Right ventricle myocardium inferior (tissue), 1 donor: ENCODE measurements around the gene LRFN3. TPM values are rescaled to one million over a fixed set of nuclear protein-coding genes. Genes with fewer than 3 reads are reported as not detected.
A peak's percentile ranks its signal among the peaks of the same experiment; 100 is the strongest.
"Not testable (repeated sequence)": the region's sequence is repeated elsewhere in the genome, so short reads cannot be mapped to it uniquely, and the experiment has no call there.

Experiments
- ATAC-seq: fragments of 200-7000 bp; cut with Tn5 transposase; one replicate; pipeline ENCODE4 v1.9.1; 2020; ENCODE audit warnings: mild to moderate bottlenecking, moderate library complexity
- DNase-seq: peaks from one replicate; pipeline ENCODE4 v3.0.0; 2021; ENCODE audit errors: missing footprints
- intact Hi-C: fragments of 100-400 bp; cut with DNase I; formaldehyde crosslinking; loops from one replicate; pipeline ENCODE4 v1.11.0; 2022
- total RNA-seq: library from RNA; stranded (reverse); fragmentation: NEBNext Ultra II Directional; extraction: Animal tissue kit (Norgen Biotek cat#: 25700); gene quantifications from one replicate; pipeline ENCODE4 v1.2.1, GENCODE V29; 2021
- donor health status: DM: no; HTN: yes; CAD: no; lungs with severe emphysema.

Gene LRFN3
- total RNA-seq, 1 donor from 2014 or later: 8.4 TPM

- DNase-seq: no peak
- intact Hi-C loops: loop anchor here (5.0 to 10.0 kb wide), 3 partner anchors 35 to 122 kb away; partner anchors contain the start of genes ALKBH6, THAP8 and WDR62
- ATAC-seq: no peak
Measured at GRCh38 chr19:35932291-35932936, 3.8 kb upstream of the LRFN3 start.

DNA sequence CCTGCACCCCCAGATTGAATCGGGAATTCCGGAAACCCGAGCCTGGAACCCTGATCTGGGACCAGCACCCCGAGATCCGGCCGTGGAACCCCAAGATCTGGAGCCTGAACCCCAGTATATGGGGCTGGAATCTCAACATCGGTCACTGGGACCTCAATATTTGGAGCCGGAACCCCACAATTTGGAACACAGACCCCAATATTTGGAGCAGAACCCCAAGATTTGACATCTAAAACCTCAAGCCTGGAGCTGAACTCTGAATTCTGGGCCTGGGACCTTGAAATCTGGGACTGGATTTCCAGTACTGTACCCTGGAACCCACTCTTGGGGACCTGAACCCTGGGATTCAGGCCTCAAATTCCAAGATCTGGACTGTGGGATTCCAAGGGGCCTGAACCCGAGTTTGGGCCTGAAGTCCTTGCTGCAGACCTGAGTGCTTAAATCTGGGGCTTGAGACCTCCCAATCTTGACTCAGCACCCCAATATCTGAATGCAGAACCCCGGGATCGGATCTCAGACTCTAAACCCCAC lies 629 bp downstream of the LRFN3 start:
- DNase-seq (no peak), ATAC-seq (no peak)
- intact Hi-C loops: loop anchor here (10.0 kb wide), 1 partner anchor 118 kb away; the partner anchor contains the start of genes THAP8 and WDR62

DNA sequence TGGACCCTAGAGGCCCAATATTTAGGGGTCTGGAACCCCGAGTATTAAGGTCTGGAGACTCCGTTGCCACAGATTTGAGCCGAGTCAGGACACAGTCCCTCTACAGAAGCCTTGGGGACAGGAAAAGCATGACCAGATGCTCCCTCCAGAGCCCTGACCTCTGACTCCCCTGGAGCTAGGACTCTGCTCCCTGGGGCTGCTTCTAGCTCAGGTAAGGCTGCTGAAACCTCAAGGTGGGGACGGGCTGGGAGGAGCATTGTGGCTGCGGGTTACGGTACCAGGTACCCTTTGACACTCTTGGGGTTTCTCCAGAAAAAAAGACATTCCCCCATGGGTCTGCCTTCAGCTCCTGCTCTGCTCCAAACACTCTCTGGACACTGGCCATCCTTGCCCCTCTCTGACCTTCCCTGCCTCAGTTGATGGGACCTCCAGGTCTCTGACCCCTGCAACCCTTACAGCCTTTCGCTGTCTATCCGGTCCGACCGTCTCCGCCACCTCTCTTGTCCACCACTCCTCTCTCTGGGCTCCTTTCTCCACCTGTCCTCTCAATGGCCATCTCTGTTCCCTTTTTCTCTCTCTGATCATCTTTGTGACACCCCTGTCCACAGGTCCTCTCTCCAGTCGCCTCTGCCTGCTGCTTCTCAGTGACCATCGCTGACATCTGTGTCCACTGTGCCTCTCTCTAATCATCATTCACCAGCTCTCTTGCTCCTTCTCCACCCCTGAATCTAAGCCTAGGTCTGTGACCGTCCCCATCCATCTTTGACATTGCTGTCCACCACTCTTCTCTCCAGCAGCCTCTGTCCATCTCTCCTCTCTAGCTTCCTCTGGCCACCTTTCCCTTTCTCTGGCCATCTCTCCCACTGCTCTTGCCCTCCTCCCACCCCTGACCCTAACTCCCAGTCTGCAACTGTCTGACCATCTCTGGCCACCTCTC lies 1.4 kb downstream of the LRFN3 start:
- no peak for ATAC-seq
- intact Hi-C loops: loop anchor here (10.0 kb wide), 1 partner anchor 117 kb away; the partner anchor contains the start of genes THAP8 and WDR62
- no peak for DNase-seq

- intact Hi-C loops: loop anchor here (10.0 kb wide), 1 partner anchor 116 kb away; the partner anchor contains the start of genes THAP8 and WDR62
- ATAC-seq: no peak
- DNase-seq: no peak
Measured at GRCh38 chr19:35938282-35939224, 2.4 kb downstream of the LRFN3 start.

DNA sequence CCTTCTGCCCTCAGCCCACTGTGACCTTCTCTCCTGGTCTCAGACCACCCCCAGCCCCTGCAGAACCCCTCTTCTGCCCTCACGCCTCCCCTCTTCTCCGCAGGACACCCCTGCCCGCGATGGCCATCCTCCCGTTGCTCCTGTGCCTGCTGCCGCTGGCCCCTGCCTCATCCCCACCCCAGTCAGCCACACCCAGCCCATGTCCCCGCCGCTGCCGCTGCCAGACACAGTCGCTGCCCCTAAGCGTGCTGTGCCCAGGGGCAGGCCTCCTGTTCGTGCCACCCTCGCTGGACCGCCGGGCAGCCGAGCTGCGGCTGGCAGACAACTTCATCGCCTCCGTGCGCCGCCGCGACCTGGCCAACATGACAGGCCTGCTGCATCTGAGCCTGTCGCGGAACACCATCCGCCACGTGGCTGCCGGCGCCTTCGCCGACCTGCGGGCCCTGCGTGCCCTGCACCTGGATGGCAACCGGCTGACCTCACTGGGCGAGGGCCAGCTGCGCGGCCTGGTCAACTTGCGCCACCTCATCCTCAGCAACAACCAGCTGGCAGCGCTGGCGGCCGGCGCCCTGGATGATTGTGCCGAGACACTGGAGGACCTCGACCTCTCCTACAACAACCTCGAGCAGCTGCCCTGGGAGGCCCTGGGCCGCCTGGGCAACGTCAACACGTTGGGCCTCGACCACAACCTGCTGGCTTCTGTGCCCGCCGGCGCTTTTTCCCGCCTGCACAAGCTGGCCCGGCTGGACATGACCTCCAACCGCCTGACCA lies 3.3 kb downstream of the LRFN3 start:
- DNase-seq (peak; percentile 79), ATAC-seq (no peak)
- intact Hi-C loops: loop anchor here (10.0 kb wide), 1 partner anchor 115 kb away; the partner anchor contains the start of genes THAP8 and WDR62

- ATAC-seq (no peak), DNase-seq (no peak)
- intact Hi-C loops: no loop called here
Measured at GRCh38 chr19:35940078-35940775, 4.1 kb downstream of the LRFN3 start.

DNA sequence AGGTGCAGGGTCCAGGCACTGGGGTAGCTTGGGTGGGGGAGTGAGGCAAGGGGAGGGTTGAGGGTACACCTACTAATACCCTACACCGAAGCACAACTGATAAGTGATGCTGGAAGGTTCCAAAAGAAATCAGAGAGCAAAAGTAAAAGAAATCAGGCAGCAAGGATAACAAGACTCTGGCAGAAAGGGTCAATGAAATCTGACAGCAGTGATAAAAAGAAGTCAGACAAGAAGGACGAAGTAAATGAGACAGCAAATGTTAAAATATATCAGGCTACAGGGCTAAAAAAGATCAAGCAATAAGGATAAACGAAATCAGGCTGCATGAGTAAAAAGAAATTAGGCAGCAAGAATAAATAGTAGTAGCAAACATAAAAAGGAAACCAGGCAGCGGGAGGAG lies 4.7 kb downstream of the LRFN3 start:
- ATAC-seq: no peak
- intact Hi-C loops: no loop called here
- no peak for DNase-seq

- no peak for DNase-seq
- no peak for ATAC-seq
- intact Hi-C loops: no loop called here
Measured at GRCh38 chr19:35942235-35942634, 6.1 kb downstream of the LRFN3 start.

- DNase-seq (no peak), ATAC-seq (no peak)
- intact Hi-C loops: no loop called here
Measured at GRCh38 chr19:35943321-35944301, 7.4 kb downstream of the LRFN3 start.

DNA sequence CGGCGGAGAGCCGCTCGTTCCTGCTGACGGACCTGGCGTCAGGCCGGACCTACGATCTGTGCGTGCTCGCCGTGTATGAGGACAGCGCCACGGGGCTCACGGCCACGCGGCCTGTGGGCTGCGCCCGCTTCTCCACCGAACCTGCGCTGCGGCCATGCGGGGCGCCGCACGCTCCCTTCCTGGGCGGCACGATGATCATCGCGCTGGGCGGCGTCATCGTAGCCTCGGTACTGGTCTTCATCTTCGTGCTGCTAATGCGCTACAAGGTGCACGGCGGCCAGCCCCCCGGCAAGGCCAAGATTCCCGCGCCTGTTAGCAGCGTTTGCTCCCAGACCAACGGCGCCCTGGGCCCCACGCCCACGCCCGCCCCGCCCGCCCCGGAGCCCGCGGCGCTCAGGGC lies 8.4 kb downstream of the LRFN3 start:
- DNase-seq (no peak), ATAC-seq (no peak)
- intact Hi-C loops: no loop called here

DNA sequence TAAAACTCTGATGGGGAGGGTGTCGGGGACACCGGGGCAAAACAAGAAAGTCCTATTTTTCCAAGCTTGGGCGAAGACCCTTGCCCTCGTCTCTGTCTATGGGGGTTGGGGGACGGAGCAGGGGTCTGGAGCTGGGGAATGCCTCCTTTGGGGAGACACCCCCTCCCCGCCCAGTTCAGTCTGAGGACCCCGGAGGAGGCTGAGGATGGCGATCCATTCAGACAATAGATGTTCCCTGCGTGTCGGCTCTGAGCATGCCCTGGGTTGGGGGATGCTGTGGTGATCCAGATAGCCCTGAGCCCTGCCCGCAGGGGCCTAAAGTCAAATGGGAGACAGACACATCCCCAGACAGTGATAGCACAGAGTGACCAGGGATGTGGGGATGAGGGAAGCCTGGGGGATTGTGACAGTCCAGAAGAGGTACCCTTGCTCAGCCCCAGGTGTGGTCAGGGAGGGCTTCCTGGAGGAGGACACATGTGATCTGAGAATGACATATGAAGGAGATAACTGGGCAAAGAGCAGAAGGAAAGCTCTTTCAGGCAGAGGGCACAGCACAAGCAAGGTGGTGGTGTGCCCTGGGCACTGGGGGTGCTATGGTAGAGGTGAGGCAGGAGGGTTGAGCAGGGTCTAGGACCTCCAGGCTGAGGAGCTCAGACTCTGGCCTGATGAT lies 9.1 kb downstream of the LRFN3 start:
- intact Hi-C loops: no loop called here
- ATAC-seq: no peak

GRCh38 chr19:35946203-35946602 lies 10.0 kb downstream of the LRFN3 start:
- intact Hi-C loops: no loop called here
- DNase-seq (no peak), ATAC-seq (no peak)

More for the DNA sequence above, 9.1 kb downstream of the LRFN3 start:
- no peak for DNase-seq

DNA sequence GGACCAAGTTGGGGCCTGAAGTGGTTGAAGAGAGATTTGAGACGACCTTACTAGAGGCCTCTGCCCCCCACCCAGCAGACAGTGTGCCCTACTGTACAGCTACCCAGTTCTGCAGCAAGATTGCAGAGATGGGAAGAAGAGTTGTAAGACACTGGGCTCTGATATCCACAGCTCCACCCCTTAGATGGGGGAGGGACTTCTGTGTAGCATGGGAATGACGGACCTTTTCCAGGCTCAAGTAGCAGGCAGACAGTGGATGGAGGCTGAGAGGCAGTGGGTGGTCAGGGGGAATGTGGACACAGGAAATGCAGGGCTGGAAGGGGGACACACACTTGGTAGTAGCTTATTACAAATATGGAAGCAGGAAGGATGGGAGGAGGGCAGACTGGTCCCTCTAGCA lies 13.0 kb downstream of the LRFN3 start:
- intact Hi-C loops: no loop called here
- ATAC-seq: no peak
- DNase-seq: no peak

GRCh38 chr19:35955881-35956634 lies 19.9 kb downstream of the LRFN3 start:
- DNase-seq: no peak
- no peak for ATAC-seq
- intact Hi-C loops: no loop called here

- intact Hi-C loops, ATAC-seq, DNase-seq: not testable (repeated sequence)
Measured at GRCh38 chr19:35957411-35957810, 21.2 kb downstream of the LRFN3 start.
